ENCODE results near the gene RNF150.

DNA sequence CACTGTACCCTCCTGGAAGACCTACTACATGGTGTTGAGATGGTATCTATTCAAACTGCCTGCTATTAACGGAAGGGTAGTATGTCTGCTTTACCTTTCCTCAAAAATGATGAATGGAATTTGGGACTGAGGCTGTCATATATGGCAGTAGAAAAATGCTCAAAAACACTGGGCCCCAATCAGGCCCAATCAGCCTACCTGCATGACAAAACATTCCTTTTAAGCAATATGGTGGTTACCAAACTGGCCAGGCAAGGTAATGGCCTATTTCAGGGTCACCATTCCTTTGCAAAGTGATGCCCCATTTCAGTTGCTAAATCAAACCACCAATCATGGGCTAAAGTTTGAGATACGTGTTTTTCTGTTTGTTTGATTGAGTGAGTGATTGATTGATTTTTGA, 14.9 kb downstream of the RNF150 start:
- TF ChIP-seq RAD21 (conservative IDR thresholded peaks at IDR 0.05 in 1 of 2, IDR thresholded peaks at IDR 0.05 in 1 of 2) = no peak
- TF ChIP-seq RFX5 (IDR thresholded peaks at IDR 0.05) = no peak
- TF ChIP-seq, protein P1, sequence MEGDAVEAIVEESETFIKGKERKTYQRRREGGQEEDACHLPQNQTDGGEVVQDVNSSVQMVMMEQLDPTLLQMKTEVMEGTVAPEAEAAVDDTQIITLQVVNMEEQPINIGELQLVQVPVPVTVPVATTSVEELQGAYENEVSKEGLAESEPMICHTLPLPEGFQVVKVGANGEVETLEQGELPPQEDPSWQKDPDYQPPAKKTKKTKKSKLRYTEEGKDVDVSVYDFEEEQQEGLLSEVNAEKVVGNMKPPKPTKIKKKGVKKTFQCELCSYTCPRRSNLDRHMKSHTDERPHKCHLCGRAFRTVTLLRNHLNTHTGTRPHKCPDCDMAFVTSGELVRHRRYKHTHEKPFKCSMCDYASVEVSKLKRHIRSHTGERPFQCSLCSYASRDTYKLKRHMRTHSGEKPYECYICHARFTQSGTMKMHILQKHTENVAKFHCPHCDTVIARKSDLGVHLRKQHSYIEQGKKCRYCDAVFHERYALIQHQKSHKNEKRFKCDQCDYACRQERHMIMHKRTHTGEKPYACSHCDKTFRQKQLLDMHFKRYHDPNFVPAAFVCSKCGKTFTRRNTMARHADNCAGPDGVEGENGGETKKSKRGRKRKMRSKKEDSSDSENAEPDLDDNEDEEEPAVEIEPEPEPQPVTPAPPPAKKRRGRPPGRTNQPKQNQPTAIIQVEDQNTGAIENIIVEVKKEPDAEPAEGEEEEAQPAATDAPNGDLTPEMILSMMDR (IDR thresholded peaks at IDR 0.05) = no peak
- TF ChIP-seq JUN (IDR thresholded peaks at IDR 0.05) = no peak
- TF ChIP-seq POLR2A (IDR thresholded peaks at IDR 0.05; ENCODE audit: low read length) = no peak
- TF ChIP-seq JUNB (IDR thresholded peaks at IDR 0.05) = no peak
- TF ChIP-seq PHF8 (IDR thresholded peaks at IDR 0.05; ENCODE audit: borderline replicate concordance, low read depth) = no peak
- TF ChIP-seq, protein P2, sequence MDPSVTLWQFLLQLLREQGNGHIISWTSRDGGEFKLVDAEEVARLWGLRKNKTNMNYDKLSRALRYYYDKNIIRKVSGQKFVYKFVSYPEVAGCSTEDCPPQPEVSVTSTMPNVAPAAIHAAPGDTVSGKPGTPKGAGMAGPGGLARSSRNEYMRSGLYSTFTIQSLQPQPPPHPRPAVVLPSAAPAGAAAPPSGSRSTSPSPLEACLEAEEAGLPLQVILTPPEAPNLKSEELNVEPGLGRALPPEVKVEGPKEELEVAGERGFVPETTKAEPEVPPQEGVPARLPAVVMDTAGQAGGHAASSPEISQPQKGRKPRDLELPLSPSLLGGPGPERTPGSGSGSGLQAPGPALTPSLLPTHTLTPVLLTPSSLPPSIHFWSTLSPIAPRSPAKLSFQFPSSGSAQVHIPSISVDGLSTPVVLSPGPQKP (IDR thresholded peaks at IDR 0.05; ENCODE audit: low read depth, low read length) = no peak
- TF ChIP-seq EP300 (IDR thresholded peaks at IDR 0.05) = no peak

All from A549 (cell line).